GM21723 (cell line): ENCODE measurements around the gene CSNK1D.
"Not testable (repeated sequence)": the region's sequence is repeated elsewhere in the genome, so short reads cannot be mapped to it uniquely, and the experiment has no call there.

Source experiments
- ATAC-seq: cut with Tn5 transposase; IDR thresholded peaks from one replicate; pipeline ENCODE4 v1.9.1; 2021; ENCODE audit warnings: mild to moderate bottlenecking, moderate library complexity; ENCODE audit not compliant: unreplicated experiment

The CSNK1D gene

GRCh38 chr17:82217530-82218204 is 55.8 kb downstream of the CSNK1D start:
- ATAC-seq = no peak

- no peak for ATAC-seq
Measured at GRCh38 chr17:82217120-82217529, 56.4 kb downstream of the CSNK1D start.

GRCh38 chr17:82216301-82217119 is 57.0 kb downstream of the CSNK1D start:
- ATAC-seq = peak; percentile 34

GRCh38 chr17:82215972-82216300 is 57.6 kb downstream of the CSNK1D start:
- no peak for ATAC-seq

- no peak for ATAC-seq
Measured at GRCh38 chr17:82215095-82215971, 58.2 kb downstream of the CSNK1D start.

GRCh38 chr17:82214012-82214628 is 59.4 kb downstream of the CSNK1D start:
- ATAC-seq = no peak

GRCh38 chr17:82213251-82214011 is 60.1 kb downstream of the CSNK1D start:
- ATAC-seq = peak; percentile 24

GRCh38 chr17:82212331-82213250 is 60.9 kb downstream of the CSNK1D start, which contains the start of gene CCDC57:
Gene CCDC57 (minus strand): TSS chr17:82212842. CDS start chr17:82201944, 10,898 bp downstream.
- ATAC-seq = peak; percentile 65

GRCh38 chr17:82210655-82211054 is 62.8 kb downstream of the CSNK1D start:
- not testable (repeated sequence) for ATAC-seq

- ATAC-seq = peak; percentile 77
Measured at GRCh38 chr17:82205720-82206508, 67.6 kb downstream of the CSNK1D start.

GRCh38 chr17:82204831-82205719 is 68.4 kb downstream of the CSNK1D start:
- ATAC-seq = no peak

- ATAC-seq = no peak
Measured at GRCh38 chr17:82203920-82204319, 69.6 kb downstream of the CSNK1D start.

- no peak for ATAC-seq
Measured at GRCh38 chr17:82202981-82203380, 70.5 kb downstream of the CSNK1D start.

GRCh38 chr17:82201498-82201910 is 72.0 kb downstream of the CSNK1D start:
- no peak for ATAC-seq

- ATAC-seq = no peak
Measured at GRCh38 chr17:82200743-82201497, 72.6 kb downstream of the CSNK1D start.

GRCh38 chr17:82200135-82200534 is 73.4 kb downstream of the CSNK1D start:
- no peak for ATAC-seq
